A673 (cell line): Measurements from ENCODE around the gene PCYT1A.

Experiments
- CTCF ChIP-seq: fragments of 300-800, 200-600 bp; sonication (generic); conservative IDR thresholded peaks from 2 replicates; pipeline ENCODE4 v1.5.1; 2017; ENCODE audit warnings: low read depth, mild to moderate bottlenecking, antibody characterized with exemption, low read length, moderate library complexity, mixed read lengths
- EZH2 ChIP-seq: fragments of 200-600 bp; sonication (generic); IDR thresholded peaks from 2 replicates; pipeline ENCODE4 v1.6.1; 2017; ENCODE audit warnings: borderline replicate concordance, low read depth, mild to moderate bottlenecking, mixed read lengths, antibody characterized with exemption, low read length; ENCODE audit not compliant: poor library complexity, severe bottlenecking

DNA sequence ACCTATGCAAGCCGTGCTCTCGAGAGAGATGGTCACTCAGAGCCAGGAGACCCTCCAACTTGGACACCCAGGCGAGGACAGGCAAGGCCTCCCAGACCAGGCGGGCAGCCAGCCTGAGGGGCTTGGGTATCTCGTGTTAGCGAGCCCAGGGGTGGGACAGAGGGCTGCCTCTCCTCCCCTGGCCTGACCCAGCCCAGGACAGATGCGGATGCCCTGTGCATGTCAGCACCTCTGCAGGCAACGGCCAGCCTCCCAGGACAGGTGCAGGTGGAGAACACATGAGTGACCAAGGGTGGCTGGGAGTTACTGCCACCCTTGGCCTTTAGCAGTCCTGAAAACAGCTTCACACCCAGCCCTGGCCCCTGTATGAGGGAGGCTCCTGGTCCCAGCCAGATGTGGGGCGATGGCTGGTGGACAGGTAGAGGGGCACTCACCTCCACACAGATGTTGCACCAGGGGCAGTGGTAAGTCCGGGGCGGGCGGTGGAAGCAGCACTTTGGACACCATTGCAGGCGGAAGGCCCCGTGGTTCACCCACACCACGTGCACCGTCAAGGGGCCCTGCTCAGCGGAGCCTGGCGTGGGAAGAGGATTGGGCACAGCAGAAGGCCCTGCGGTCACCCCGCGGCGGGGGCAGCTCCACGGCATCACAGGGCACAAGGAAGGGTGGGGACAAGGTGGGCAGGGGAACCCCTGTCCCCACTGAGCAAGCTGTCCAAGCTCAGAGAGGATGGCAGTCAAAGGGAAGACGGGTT is 78.4 kb downstream of the PCYT1A start:
- TF ChIP-seq CTCF = no peak
- no peak for TF ChIP-seq EZH2
